Tibial nerve (tissue), 4 donors: ENCODE data around the gene C19orf33.

ENCODE experiments used
- CTCF ChIP-seq, 5 experiments: fragments of 200-600 bp in 3 of 5; fragments of 450-650 bp in 2 of 5; sonication (generic) in 3 of 5; IDR thresholded peaks; one replicate each; pipeline ENCODE4 v1.5.1; 2016 to 2019; ENCODE audit warnings: antibody characterized with exemption in 5 of 5, mild to moderate bottlenecking in 3 of 5, moderate library complexity in 2 of 5
- EP300 ChIP-seq, 2 donors: sonication (generic); formaldehyde crosslinking; IDR thresholded peaks; one replicate each; pipeline ENCODE4 v1.6.1; 2017; ENCODE audit warnings: antibody characterized with exemption in 2 of 2, mild to moderate bottlenecking in 1 of 2
- POLR2A ChIP-seq, 2 donors: fragments of 450-650 bp; IDR thresholded peaks; one replicate each; pipeline ENCODE4 v1.6.1; 2017; ENCODE audit warnings: antibody characterized with exemption in 2 of 2, mild to moderate bottlenecking in 2 of 2, moderate library complexity in 2 of 2

- TF ChIP-seq CTCF (IDR thresholded peaks at IDR 0.05) (no peak), POLR2A (IDR thresholded peaks at IDR 0.05) (no peak), EP300 (IDR thresholded peaks at IDR 0.05) (no peak)
Measured at GRCh38 chr19:38255383-38256014, 48.6 kb upstream of the C19orf33 start.
